Spleen (tissue), 7 donors: ENCODE data around the gene ITGB2.

ENCODE experiments used
- POLR2A ChIP-seq, 3 donors: fragments of 450-650 bp; IDR thresholded peaks; one replicate each; pipeline ENCODE4 v1.5.1; 2017; ENCODE audit warnings: antibody characterized with exemption in 3 of 3, mild to moderate bottlenecking in 1 of 3
- POLR2AphosphoS5 ChIP-seq, 3 donors: sonication (generic); formaldehyde crosslinking; IDR thresholded peaks; one replicate each; pipeline ENCODE4 v1.5.1; 2017; ENCODE audit warnings: antibody characterized with exemption in 3 of 3
- TF ChIP-seq, protein P1 (sequence below), 11 experiments: fragments of 200-600 bp in 7 of 11; fragments of 450-650 bp in 4 of 11; sonication (generic) in 4 of 11; IDR thresholded peaks in 8 of 11; conservative IDR thresholded peaks in 3 of 11; 1 replicate in 7 of 11; 2 replicates in 4 of 11; pipeline versions ENCODE4 v1.4.0 to v1.8.0; 2016 to 2021; ENCODE audit warnings: antibody characterized with exemption in 11 of 11, inconsistent platforms in 4 of 11, mild to moderate bottlenecking in 1 of 11
- donor health status: DM: no; HTN: no; CAD: no; lungs with moderate emphysema.
- donor health status: DM: no; HTN: no; CAD: no.
- donor health status: DM: no; HTN: no; CAD: no.

DNA sequence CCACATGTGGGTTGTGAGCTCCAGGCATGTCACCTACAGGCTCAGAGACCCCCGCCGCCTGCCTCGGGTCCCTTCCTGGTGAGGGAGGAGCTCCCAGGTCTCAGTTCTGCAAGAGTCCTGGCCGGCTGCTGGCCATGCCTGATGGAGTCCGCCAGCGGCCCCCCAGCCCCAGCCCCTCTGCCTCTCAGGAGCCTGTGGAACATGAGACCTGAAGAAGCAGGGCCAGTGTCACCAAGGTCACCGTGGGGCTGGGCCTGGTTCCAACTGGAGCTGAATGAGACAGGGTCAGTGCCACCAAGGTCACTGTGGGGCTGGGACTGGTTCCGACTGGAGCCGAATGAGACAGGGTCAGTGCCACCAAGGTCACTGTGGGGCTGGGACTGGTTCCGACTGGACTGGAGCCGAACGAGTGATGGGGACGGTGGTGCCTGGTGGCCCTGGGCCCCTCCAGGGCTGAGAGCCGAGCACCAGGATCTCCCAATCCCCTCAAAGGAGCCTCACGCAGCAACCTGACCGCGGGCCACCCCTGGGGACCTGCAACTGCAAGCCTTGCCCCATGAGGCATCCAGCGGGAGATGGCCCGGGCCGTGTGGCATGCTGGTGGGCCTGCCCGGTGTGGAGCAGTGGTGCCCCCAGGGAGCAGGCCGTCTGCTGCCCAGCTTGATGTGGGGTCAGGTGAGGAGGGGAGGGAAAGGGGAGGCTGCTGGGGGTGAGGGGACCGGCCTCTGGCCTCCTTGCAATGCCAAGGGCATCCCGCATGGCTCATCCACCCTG is 32.7 kb downstream of the ITGB2 start:
- TF ChIP-seq, protein P1, sequence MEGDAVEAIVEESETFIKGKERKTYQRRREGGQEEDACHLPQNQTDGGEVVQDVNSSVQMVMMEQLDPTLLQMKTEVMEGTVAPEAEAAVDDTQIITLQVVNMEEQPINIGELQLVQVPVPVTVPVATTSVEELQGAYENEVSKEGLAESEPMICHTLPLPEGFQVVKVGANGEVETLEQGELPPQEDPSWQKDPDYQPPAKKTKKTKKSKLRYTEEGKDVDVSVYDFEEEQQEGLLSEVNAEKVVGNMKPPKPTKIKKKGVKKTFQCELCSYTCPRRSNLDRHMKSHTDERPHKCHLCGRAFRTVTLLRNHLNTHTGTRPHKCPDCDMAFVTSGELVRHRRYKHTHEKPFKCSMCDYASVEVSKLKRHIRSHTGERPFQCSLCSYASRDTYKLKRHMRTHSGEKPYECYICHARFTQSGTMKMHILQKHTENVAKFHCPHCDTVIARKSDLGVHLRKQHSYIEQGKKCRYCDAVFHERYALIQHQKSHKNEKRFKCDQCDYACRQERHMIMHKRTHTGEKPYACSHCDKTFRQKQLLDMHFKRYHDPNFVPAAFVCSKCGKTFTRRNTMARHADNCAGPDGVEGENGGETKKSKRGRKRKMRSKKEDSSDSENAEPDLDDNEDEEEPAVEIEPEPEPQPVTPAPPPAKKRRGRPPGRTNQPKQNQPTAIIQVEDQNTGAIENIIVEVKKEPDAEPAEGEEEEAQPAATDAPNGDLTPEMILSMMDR (IDR thresholded peaks at IDR 0.05 in 8 of 11, conservative IDR thresholded peaks at IDR 0.05 in 3 of 11), result no peak
- TF ChIP-seq POLR2A (IDR thresholded peaks at IDR 0.05) (no peak), POLR2AphosphoS5 (IDR thresholded peaks at IDR 0.05) (peak in 1 of 3 donors; percentile 60)
